GM18498 (cell line): Measurements from ENCODE around the gene NWD2.
A peak's percentile ranks its signal among the peaks of the same experiment; 100 is the strongest.
"Not testable (repeated sequence)": the region's sequence is repeated elsewhere in the genome, so short reads cannot be mapped to it uniquely, and the experiment has no call there.

ENCODE experiments used
- ATAC-seq: cut with Tn5 transposase; IDR thresholded peaks from one replicate; pipeline ENCODE4 v1.9.1; 2021; ENCODE audit warnings: mild to moderate bottlenecking, moderate library complexity; ENCODE audit not compliant: unreplicated experiment

NWD2 gene

GRCh38 chr4:37392521-37393255 lies 148.1 kb downstream of the NWD2 start:
- no peak for ATAC-seq

GRCh38 chr4:37393321-37393720 lies 148.8 kb downstream of the NWD2 start:
- no peak for ATAC-seq

GRCh38 chr4:37393889-37394288 lies 149.3 kb downstream of the NWD2 start:
- no peak for ATAC-seq

- ATAC-seq = no peak
Measured at GRCh38 chr4:37397505-37397904, 153.0 kb downstream of the NWD2 start.

GRCh38 chr4:37400241-37400881 lies 155.8 kb downstream of the NWD2 start:
- ATAC-seq = peak; percentile 78

- not testable (repeated sequence) for ATAC-seq
Measured at GRCh38 chr4:37407938-37408826, 163.6 kb downstream of the NWD2 start.

GRCh38 chr4:37413612-37414011 lies 169.1 kb downstream of the NWD2 start:
- not testable (repeated sequence) for ATAC-seq

- no peak for ATAC-seq
Measured at GRCh38 chr4:37415845-37416369, 171.4 kb downstream of the NWD2 start.

GRCh38 chr4:37421614-37422013 lies 177.1 kb downstream of the NWD2 start:
- ATAC-seq = no peak

- ATAC-seq = no peak
Measured at GRCh38 chr4:37422102-37422501, 177.6 kb downstream of the NWD2 start.

- ATAC-seq = no peak
Measured at GRCh38 chr4:37422638-37423037, 178.1 kb downstream of the NWD2 start.

GRCh38 chr4:37423310-37423709 lies 178.8 kb downstream of the NWD2 start:
- no peak for ATAC-seq

GRCh38 chr4:37424753-37425152 lies 180.2 kb downstream of the NWD2 start:
- no peak for ATAC-seq

GRCh38 chr4:37425857-37426256 lies 181.3 kb downstream of the NWD2 start:
- ATAC-seq = no peak

GRCh38 chr4:37427193-37427592 lies 182.7 kb downstream of the NWD2 start:
- no peak for ATAC-seq

GRCh38 chr4:37429906-37430305 lies 185.4 kb downstream of the NWD2 start:
- ATAC-seq = no peak

GRCh38 chr4:37430718-37431416 lies 186.3 kb downstream of the NWD2 start:
- ATAC-seq = no peak

- peak; percentile 57 for ATAC-seq
Measured at GRCh38 chr4:37431417-37431743, 186.8 kb downstream of the NWD2 start.

GRCh38 chr4:37434469-37434868 lies 189.9 kb downstream of the NWD2 start:
- no peak for ATAC-seq

GRCh38 chr4:37436546-37436945 lies 192.0 kb downstream of the NWD2 start:
- no peak for ATAC-seq

GRCh38 chr4:37437163-37437562 lies 192.6 kb downstream of the NWD2 start:
- no peak for ATAC-seq
